Activated T-cell treated with anti-CD3 and anti-CD28 coated beads, Interleukin-2, amount 50 U/mL, for 72 hours (primary cell): Measurements from ENCODE around the gene C1orf167. TPM values are rescaled to one million over a fixed set of nuclear protein-coding genes. Genes with fewer than 3 reads are reported as not detected.

ENCODE experiments used
- ATAC-seq, 2 donors: fragments of 150-1000 bp; cut with Tn5 transposase; replicated peaks in 1 of 2; 2 replicates each; pipeline ENCODE4 v1.10.0; 2021; ENCODE audit warnings: moderate library complexity in 2 of 2, mild to moderate bottlenecking in 1 of 2
- DNase-seq, 2 donors: peaks; one replicate each; pipeline ENCODE4 v3.0.0; 2021 to 2022; ENCODE audit warnings: mixed read lengths in 1 of 2
- H3K27ac Mint-ChIP-seq: one replicate; pipeline ENCODE4 v1.8.0; 2022; ENCODE audit warnings: mild to moderate bottlenecking, moderate library complexity, mixed read lengths
- H3K27me3 Mint-ChIP-seq: one replicate; pipeline ENCODE4 v1.8.0; 2022; ENCODE audit warnings: low read depth, mixed read lengths
- H3K36me3 Mint-ChIP-seq, 2 donors: one replicate each; pipeline ENCODE4 v1.8.0; 2022; ENCODE audit warnings: mixed read lengths in 2 of 2, mild to moderate bottlenecking in 1 of 2; ENCODE audit not compliant: insufficient read depth in 2 of 2
- H3K4me1 Mint-ChIP-seq: one replicate; pipeline ENCODE4 v1.8.0; 2022; ENCODE audit warnings: low read depth, mixed read lengths
- H3K4me3 Mint-ChIP-seq, 2 donors: one replicate each; pipeline ENCODE4 v1.8.0; 2022; ENCODE audit warnings: mild to moderate bottlenecking in 2 of 2, mixed read lengths in 2 of 2, moderate library complexity in 2 of 2
- H3K9me3 Mint-ChIP-seq, 2 donors: one replicate each; pipeline ENCODE4 v1.8.0; 2022; ENCODE audit warnings: mixed read lengths in 2 of 2
- total RNA-seq, 2 donors: library from RNA; stranded (reverse); gene quantifications; one replicate each; pipeline ENCODE4 v1.2.3, GENCODE V29; 2022

C1orf167 gene
- total RNA-seq, 2 donors from 2014 or later, result 0.41 TPM; not detected in 1

- Mint-ChIP-seq H3K4me1 (peaks cover 56% of the 10 kb centered on the region), H3K27ac (no peak overlapping the region), H3K9me3 (no peaks in the 10 kb centered on the region), H3K4me3 (no peak overlapping the region), H3K36me3 (no peaks in the 10 kb centered on the region), H3K27me3 (no peaks in the 10 kb centered on the region)
- no peak for ATAC-seq
- DNase-seq, result no peak
Observed at GRCh38 chr1:11741919-11742558, 20.0 kb upstream of the C1orf167 start.

- Mint-ChIP-seq H3K4me3 (no peak overlapping the region), H3K4me1 (peaks cover 53% of the 10 kb centered on the region), H3K36me3 (no peaks in the 10 kb centered on the region), H3K27me3 (no peaks in the 10 kb centered on the region), H3K27ac (no peak overlapping the region), H3K9me3 (no peaks in the 10 kb centered on the region)
- DNase-seq (no peak), ATAC-seq (no peak)
Observed at GRCh38 chr1:11744287-11744686, 17.7 kb upstream of the C1orf167 start.

- Mint-ChIP-seq H3K27me3 (no peaks in the 10 kb centered on the region), H3K27ac (peak overlapping the region; percentile 26), H3K4me3 (no peak overlapping the region), H3K36me3 (no peaks in the 10 kb centered on the region), H3K9me3 (no peaks in the 10 kb centered on the region), H3K4me1 (peaks cover 38% of the 10 kb centered on the region)
- no peak for DNase-seq
- ATAC-seq, result no peak
Observed at GRCh38 chr1:11746092-11746491, 15.9 kb upstream of the C1orf167 start.

GRCh38 chr1:11746795-11747487 lies 15.1 kb upstream of the C1orf167 start:
- peaks cover 30% of the 10 kb centered on the region for H3K4me1 Mint-ChIP-seq
- no peaks in the 10 kb centered on the region for H3K27me3 Mint-ChIP-seq
- H3K27ac Mint-ChIP-seq, result no peak overlapping the region
- H3K9me3 Mint-ChIP-seq, result no peaks in the 10 kb centered on the region
- no peaks in the 10 kb centered on the region for H3K36me3 Mint-ChIP-seq
- ATAC-seq (no peak), DNase-seq (no peak)
- H3K4me3 Mint-ChIP-seq, result no peak overlapping the region

- Mint-ChIP-seq H3K9me3 (no peaks in the 10 kb centered on the region), H3K27ac (no peak overlapping the region), H3K4me1 (peaks cover 21% of the 10 kb centered on the region), H3K27me3 (no peaks in the 10 kb centered on the region), H3K36me3 (no peaks in the 10 kb centered on the region), H3K4me3 (no peak overlapping the region)
- peak; percentile 41 to 56 for ATAC-seq
- DNase-seq, result no peak
Observed at GRCh38 chr1:11748294-11749202, 13.4 kb upstream of the C1orf167 start.

- Mint-ChIP-seq H3K27ac (no peak overlapping the region), H3K4me3 (no peak overlapping the region), H3K36me3 (no peaks in the 10 kb centered on the region), H3K27me3 (no peaks in the 10 kb centered on the region), H3K4me1 (peaks cover 21% of the 10 kb centered on the region), H3K9me3 (no peaks in the 10 kb centered on the region)
- ATAC-seq (peak; percentile 90 to 96), DNase-seq (peak; percentile 65 to 75)
Observed at GRCh38 chr1:11749203-11749689, 12.7 kb upstream of the C1orf167 start.

GRCh38 chr1:11749996-11750395 lies 12.0 kb upstream of the C1orf167 start:
- H3K27me3 Mint-ChIP-seq, result no peaks in the 10 kb centered on the region
- no peaks in the 10 kb centered on the region for H3K9me3 Mint-ChIP-seq
- DNase-seq (no peak), ATAC-seq (no peak)
- no peak overlapping the region for H3K4me3 Mint-ChIP-seq
- no peak overlapping the region for H3K27ac Mint-ChIP-seq
- H3K4me1 Mint-ChIP-seq, result peaks cover 21% of the 10 kb centered on the region
- H3K36me3 Mint-ChIP-seq, result no peaks in the 10 kb centered on the region

GRCh38 chr1:11751087-11751486 lies 10.9 kb upstream of the C1orf167 start:
- DNase-seq (no peak), ATAC-seq (no peak)
- no peaks in the 10 kb centered on the region for H3K27me3 Mint-ChIP-seq
- no peak overlapping the region for H3K4me3 Mint-ChIP-seq
- H3K9me3 Mint-ChIP-seq, result no peaks in the 10 kb centered on the region
- no peaks in the 10 kb centered on the region for H3K36me3 Mint-ChIP-seq
- no peak overlapping the region for H3K27ac Mint-ChIP-seq
- H3K4me1 Mint-ChIP-seq, result peaks cover 14% of the 10 kb centered on the region

GRCh38 chr1:11752359-11753088 lies 9.5 kb upstream of the C1orf167 start:
- peaks cover 9% of the 10 kb centered on the region for H3K4me1 Mint-ChIP-seq
- DNase-seq (no peak), ATAC-seq (no peak)
- no peaks in the 10 kb centered on the region for H3K9me3 Mint-ChIP-seq
- no peak overlapping the region for H3K4me3 Mint-ChIP-seq
- no peaks in the 10 kb centered on the region for H3K27me3 Mint-ChIP-seq
- no peaks in the 10 kb centered on the region for H3K36me3 Mint-ChIP-seq
- no peak overlapping the region for H3K27ac Mint-ChIP-seq

GRCh38 chr1:11753555-11754208 lies 8.3 kb upstream of the C1orf167 start:
- H3K27ac Mint-ChIP-seq, result no peak overlapping the region
- peaks cover 6% of the 10 kb centered on the region for H3K4me1 Mint-ChIP-seq
- ATAC-seq (no peak), DNase-seq (no peak)
- no peaks in the 10 kb centered on the region for H3K27me3 Mint-ChIP-seq
- no peaks in the 10 kb centered on the region for H3K9me3 Mint-ChIP-seq
- no peak overlapping the region for H3K4me3 Mint-ChIP-seq
- H3K36me3 Mint-ChIP-seq, result no peaks in the 10 kb centered on the region

GRCh38 chr1:11757047-11757446 lies 4.9 kb upstream of the C1orf167 start:
- ATAC-seq, result no peak
- H3K9me3 Mint-ChIP-seq, result no peaks in the 10 kb centered on the region

GRCh38 chr1:11759791-11760190 lies 2.2 kb upstream of the C1orf167 start:
- Mint-ChIP-seq H3K4me1 (peaks cover 12% of the 10 kb centered on the region), H3K36me3 (no peaks in the 10 kb centered on the region), H3K27ac (no peak overlapping the region), H3K9me3 (no peaks in the 10 kb centered on the region), H3K27me3 (peaks cover 27% of the 10 kb centered on the region), H3K4me3 (no peak overlapping the region)
- DNase-seq (no peak), ATAC-seq (no peak)

More at GRCh38 chr1:11757047-11757446, 4.9 kb upstream of the C1orf167 start:
- Mint-ChIP-seq H3K36me3 (no peaks in the 10 kb centered on the region), H3K4me1 (peaks cover 6% of the 10 kb centered on the region), H3K4me3 (no peak overlapping the region), H3K27me3 (peaks cover 8% of the 10 kb centered on the region), H3K27ac (no peak overlapping the region)
- DNase-seq, result no peak
